H1 (cell line): ENCODE measurements around the gene COL16A1. TPM values are rescaled to one million over a fixed set of nuclear protein-coding genes. Genes with fewer than 3 reads are reported as not detected.

Source experiments
- CTCF ChIA-PET: fragments of 300-600 bp; sonication (Branson Sonifier 250); formaldehyde crosslinking; loops from one replicate; lab custom pipeline; 2021; ENCODE audit not compliant: partially characterized antibody; lab: Charles Lee
- POLR2A ChIA-PET: fragments of 300-600 bp; sonication (Branson Sonifier 250); formaldehyde crosslinking; loops from one replicate; lab custom pipeline; 2021; ENCODE audit warnings: inconsistent platforms; ENCODE audit not compliant: partially characterized antibody; lab: Charles Lee
- DNase-seq, 2 experiments: peaks; one replicate each; pipeline versions ENCODE4 v3.0.0 to v3.0.0-alpha.2; 2010 to 2022; ENCODE audit warnings: low spot score in 2 of 2, low read depth in 1 of 2, mixed read lengths in 1 of 2
- FAIRE-seq: peaks from 2 replicates; lab custom pipeline; 2011; peaks lifted over from hg19 to GRCh38; lab: Jason Lieb, UNC
- H2AFZ ChIP-seq: 2 replicates; pipeline ENCODE4 v1.8.1; 2012; ENCODE audit warnings: low read length, inconsistent platforms
- H2AK5ac ChIP-seq: 2 replicates; pipeline ENCODE4 v1.6.1; 2013; ENCODE audit warnings: low read depth, low read length
- H2BK120ac ChIP-seq: replicated peaks from 2 replicates; pipeline ENCODE3; 2013; ENCODE audit warnings: low read depth, low read length, inconsistent platforms
- H2BK12ac ChIP-seq: 2 replicates; pipeline ENCODE4 v1.6.1; 2013; ENCODE audit warnings: low read depth, low read length
- H2BK15ac ChIP-seq: 2 replicates; pipeline ENCODE4 v1.6.1; 2013; ENCODE audit warnings: low read length
- H2BK20ac ChIP-seq: 2 replicates; pipeline ENCODE4 v1.6.1; 2013; ENCODE audit warnings: low read length
- H2BK5ac ChIP-seq: 2 replicates; pipeline ENCODE4 v1.6.1; 2013; ENCODE audit warnings: low read depth, low read length
- H3K14ac ChIP-seq: 2 replicates; pipeline ENCODE4 v1.6.1; 2013; ENCODE audit warnings: inconsistent platforms; ENCODE audit not compliant: insufficient read length
- H3K18ac ChIP-seq: 2 replicates; pipeline ENCODE4 v1.6.1; 2013; ENCODE audit warnings: low read length; ENCODE audit errors: extremely low read depth
- H3K23ac ChIP-seq: 2 replicates; pipeline ENCODE4 v1.6.1; 2013; ENCODE audit warnings: inconsistent platforms; ENCODE audit not compliant: insufficient read length
- H3K23me2 ChIP-seq: 2 replicates; pipeline ENCODE4 v1.6.1; 2013; ENCODE audit warnings: low read depth, low read length
- H3K27ac ChIP-seq: 2 replicates; pipeline ENCODE4 v1.6.1; 2011; ENCODE audit warnings: low read depth, low read length, inconsistent platforms
- H3K27me3 ChIP-seq, 4 experiments: replicated peaks in 1 of 4; 1 replicate in 1 of 4; 2 replicates in 3 of 4; pipeline versions ENCODE4 v1.6.1 to v1.8.1; 2011 to 2013; ENCODE audit warnings: low read length in 3 of 4, mild to moderate bottlenecking in 3 of 4, inconsistent platforms in 2 of 4, mixed read lengths in 2 of 4, moderate library complexity in 1 of 4; ENCODE audit not compliant: control insufficient read depth in 3 of 4, insufficient read depth in 3 of 4; ENCODE audit errors: extremely low read depth in 1 of 4
- H3K36me3 ChIP-seq, 4 experiments: 2 replicates each; pipeline versions ENCODE4 v1.6.1 to v1.8.1; 2011 to 2013; ENCODE audit warnings: mild to moderate bottlenecking in 4 of 4, low read length in 3 of 4, moderate library complexity in 2 of 4, control low read depth in 1 of 4, inconsistent platforms in 1 of 4; ENCODE audit not compliant: insufficient read depth in 4 of 4, control insufficient read depth in 2 of 4
- H3K4ac ChIP-seq: replicated peaks from 2 replicates; pipeline ENCODE3; 2013; ENCODE audit warnings: low read length, low read depth, mixed read lengths, inconsistent platforms; ENCODE audit not compliant: insufficient read length
- H3K4me1 ChIP-seq, 4 experiments: replicated peaks in 1 of 4; 1 replicate in 1 of 4; 2 replicates in 3 of 4; pipeline versions ENCODE4 v1.6.1 to v1.8.1; 2011 to 2013; ENCODE audit warnings: low read length in 3 of 4, inconsistent platforms in 2 of 4, mixed read lengths in 1 of 4; ENCODE audit not compliant: insufficient read depth in 4 of 4, control insufficient read depth in 3 of 4
- H3K4me2 ChIP-seq, 2 experiments: 2 replicates each; pipeline versions ENCODE4 v1.6.1 to v1.8.1; 2011 to 2013; ENCODE audit warnings: low read depth in 2 of 2, low read length in 2 of 2, control low read depth in 1 of 2, inconsistent platforms in 1 of 2, mild to moderate bottlenecking in 1 of 2; ENCODE audit not compliant: insufficient read depth in 1 of 2
- H3K4me3 ChIP-seq, 4 experiments: fragments of 200-600, 300-600 bp in 1 of 4; sonication (generic), shearing (Covaris generic), sonication (Bioruptor Twin) in 1 of 4; 2 replicates each; pipeline versions ENCODE4 v1.5.1 to v1.8.1; 2011 to 2016; ENCODE audit warnings: low read length in 4 of 4, low read depth in 3 of 4, control low read depth in 2 of 4, inconsistent platforms in 2 of 4, mild to moderate bottlenecking in 2 of 4, mixed read lengths in 1 of 4, moderate library complexity in 1 of 4; ENCODE audit not compliant: insufficient read depth in 2 of 4; ENCODE audit errors: extremely low read depth in 1 of 4
- H3K56ac ChIP-seq: replicated peaks from 2 replicates; pipeline ENCODE3; 2013; ENCODE audit warnings: low read depth, mild to moderate bottlenecking, mixed read lengths, low read length, inconsistent platforms; ENCODE audit not compliant: insufficient read length
- H3K79me1 ChIP-seq: 2 replicates; pipeline ENCODE4 v1.6.1; 2013; ENCODE audit warnings: low read depth, low read length, control low read depth
- H3K79me2 ChIP-seq, 2 experiments: 2 replicates each; pipeline versions ENCODE4 v1.6.1 to v1.8.1; 2012 to 2013; ENCODE audit warnings: low read length in 2 of 2, mild to moderate bottlenecking in 2 of 2, inconsistent platforms in 1 of 2; ENCODE audit not compliant: insufficient read depth in 2 of 2, control insufficient read depth in 1 of 2
- H3K9ac ChIP-seq, 4 experiments: replicated peaks in 1 of 4; 1 replicate in 1 of 4; 2 replicates in 3 of 4; pipeline versions ENCODE4 v1.6.1 to v1.8.1; 2011 to 2013; ENCODE audit warnings: low read depth in 3 of 4, low read length in 3 of 4, control low read depth in 2 of 4, mild to moderate bottlenecking in 2 of 4, moderate library complexity in 2 of 4, inconsistent platforms in 1 of 4; ENCODE audit errors: extremely low read depth in 1 of 4
- H3K9me3 ChIP-seq, 2 experiments: 2 replicates each; pipeline versions ENCODE4 v1.6.1 to v1.8.1; 2012 to 2013; ENCODE audit warnings: mild to moderate bottlenecking in 2 of 2, moderate library complexity in 2 of 2, control low read depth in 1 of 2, inconsistent platforms in 1 of 2, low read depth in 1 of 2, low read length in 1 of 2, mixed read lengths in 1 of 2; ENCODE audit not compliant: insufficient read depth in 2 of 2
- H4K20me1 ChIP-seq, 2 experiments: replicated peaks in 1 of 2; 2 replicates each; pipeline versions ENCODE3 to v1.8.1; 2011 to 2013; ENCODE audit warnings: inconsistent platforms in 2 of 2, low read length in 2 of 2, mild to moderate bottlenecking in 1 of 2; ENCODE audit not compliant: insufficient read depth in 2 of 2, control insufficient read depth in 1 of 2
- H4K5ac ChIP-seq: 2 replicates; pipeline ENCODE4 v1.6.1; 2013; ENCODE audit warnings: low read length, low read depth, mixed read lengths, inconsistent platforms; ENCODE audit not compliant: insufficient read length
- H4K8ac ChIP-seq: 2 replicates; pipeline ENCODE4 v1.8.0; 2013; ENCODE audit warnings: mild to moderate bottlenecking, moderate library complexity, low read length, inconsistent platforms; ENCODE audit not compliant: insufficient read depth; ENCODE audit errors: extremely low read depth
- H4K91ac ChIP-seq: replicated peaks from 2 replicates; pipeline ENCODE3; 2013; ENCODE audit warnings: low read length, mixed read lengths, inconsistent platforms; ENCODE audit not compliant: insufficient read length
- YY1 ChIP-seq: IDR thresholded peaks from 2 replicates; pipeline ENCODE4 v1.6.1; 2011; ENCODE audit warnings: low read depth, mild to moderate bottlenecking, low read length
- WGBS, 2 experiments: shearing (Covaris generic) in 1 of 2; methylation state at CpG; one replicate each; pipeline versions ENCODE4 v1.1.6 to v1.1.7; 2013 to 2015; ENCODE audit warnings: low lambda C conversion rate in 2 of 2, mixed read lengths in 2 of 2, inconsistent platforms in 1 of 2, low coverage in 1 of 2, missing lambda C conversion rate in 1 of 2; ENCODE audit not compliant: insufficient replicate concordance in 2 of 2, insufficient coverage in 1 of 2, insufficient read length in 1 of 2; ENCODE audit errors: extremely low coverage in 1 of 2, missing lambda C conversion rate in 1 of 2; 5-methylcytosine and 5-hydroxymethylcytosine counted together
- polyA plus RNA-seq, 7 experiments: library from polyadenylated mRNA; depleted of rRNA in 3 of 7; stranded (reverse) in 5 of 7; unstranded in 2 of 7; fragments of >200 nt in 5 of 7; fragments of 200-250 nt in 2 of 7; gene quantifications; 1 replicate in 5 of 7; 2 replicates in 1 of 7; 4 replicates in 1 of 7; pipeline versions ENCODE4 v1.2.1 to v1.2.3, GENCODE V29; 2011 to 2013; ENCODE audit warnings: missing spikeins in 2 of 7, mixed read lengths in 2 of 7
- total RNA-seq: library from RNA; stranded (reverse); fragmentation: NEBNext Ultra II Directional; extraction: Animal tissue kit (Norgen Biotek cat#: 25700); gene quantifications from 2 replicates; pipeline ENCODE4 v1.2.1, GENCODE V29; 2021

COL16A1 gene
- total and polyA plus RNA-seq, 2 of the 8 experiments (the other 6 are each of a cell fraction or from before 2014, with no cell fraction given) = 2.0 to 10.5 TPM

GRCh38 chr1:31688233-31688918 lies 15.4 kb downstream of the COL16A1 start:
- Histone ChIP-seq H2BK120ac (no peak overlapping the region), H2AFZ (no peak overlapping the region), H3K18ac (no peak overlapping the region), H3K27me3 (no peaks in the 10 kb centered on the region), H3K79me1 (no peaks in the 10 kb centered on the region), H3K4me2 (no peak overlapping the region), H4K91ac (no peak overlapping the region), H4K20me1 (no peaks in the 10 kb centered on the region), H3K9ac (no peak overlapping the region), H2BK12ac (no peak overlapping the region), H3K27ac (no peak overlapping the region), H4K5ac (no peak overlapping the region), H2BK20ac (no peak overlapping the region), H3K9me3 (no peaks in the 10 kb centered on the region), H3K36me3 (no peaks in the 10 kb centered on the region), H2BK15ac (no peak overlapping the region), H3K56ac (no peak overlapping the region), H3K14ac (no peak overlapping the region), H2BK5ac (no peak overlapping the region), H3K79me2 (no peaks in the 10 kb centered on the region), H3K23ac (no peak overlapping the region), H2AK5ac (no peak overlapping the region), H3K4me1 (peaks cover 0 to 4% (median 0%) of the 10 kb centered on the region in 4 experiments; a peak in 2 of 7 replicates), H3K23me2 (no peaks in the 10 kb centered on the region), H4K8ac (no peak overlapping the region), H3K4ac (no peak overlapping the region), H3K4me3 (no peak overlapping the region)
- no peak for FAIRE-seq
- ChIA-PET CTCF (interaction anchor here (0.5 to 24.1 kb wide), 12 partner anchors 9 to 547 kb away, joined by 3 to 370 read pairs (median 5); partner anchors contain the start of gene COL16A1), POLR2A (interaction anchor here (1.0 to 1.4 kb wide), 4 partner anchors 9 to 70 kb away, joined by 3 read pairs; no protein-coding TSS in a partner anchor)
- whole genome bisulfite sequencing, 2 experiments = 87 to 100% methylated on average over 2 to 8 of the region's 8 CpGs
- no peak for DNase-seq
- TF ChIP-seq YY1 = no peak
